ENCODE measurements around the gene CARS2.
"Not testable (repeated sequence)": the region's sequence is repeated elsewhere in the genome, so short reads cannot be mapped to it uniquely, and the experiment has no call there.

The CARS2 gene

GRCh38 chr13:110633776-110634175 lies 72.1 kb downstream of the CARS2 start:
- no peak for ATAC-seq (ENCODE audit: insufficient read depth, low read depth)
- Histone ChIP-seq H3K4me2 (ENCODE audit: insufficient read depth, low read length) (no peak overlapping the region), H3K36me3 (ENCODE audit: insufficient read depth, low read length) (peaks cover 68% of the 10 kb centered on the region), H2AFZ (ENCODE audit: low read depth, low read length) (no peak overlapping the region), H3K4me3 (ENCODE audit: low read depth in 1 of 2, low read length in 2 of 2) (no peak overlapping the region), H3K9ac (ENCODE audit: low read depth, low read length) (no peak overlapping the region), H3K27ac (ENCODE audit: low read length) (no peak overlapping the region), H3K27me3 (ENCODE audit: insufficient read depth, low read length, poor library complexity) (no peaks in the 10 kb centered on the region), H3K79me2 (ENCODE audit: insufficient read depth, low read length) (peaks cover 47% of the 10 kb centered on the region), H3K4me1 (ENCODE audit: insufficient read depth, low read length) (no peaks in the 10 kb centered on the region), H3K9me3 (ENCODE audit: insufficient read depth, low read length, severe bottlenecking) (no peaks in the 10 kb centered on the region), H4K20me1 (ENCODE audit: insufficient read depth, low read length) (peaks cover 63% of the 10 kb centered on the region)
- no peak for DNase-seq
- TF ChIP-seq, protein P1, sequence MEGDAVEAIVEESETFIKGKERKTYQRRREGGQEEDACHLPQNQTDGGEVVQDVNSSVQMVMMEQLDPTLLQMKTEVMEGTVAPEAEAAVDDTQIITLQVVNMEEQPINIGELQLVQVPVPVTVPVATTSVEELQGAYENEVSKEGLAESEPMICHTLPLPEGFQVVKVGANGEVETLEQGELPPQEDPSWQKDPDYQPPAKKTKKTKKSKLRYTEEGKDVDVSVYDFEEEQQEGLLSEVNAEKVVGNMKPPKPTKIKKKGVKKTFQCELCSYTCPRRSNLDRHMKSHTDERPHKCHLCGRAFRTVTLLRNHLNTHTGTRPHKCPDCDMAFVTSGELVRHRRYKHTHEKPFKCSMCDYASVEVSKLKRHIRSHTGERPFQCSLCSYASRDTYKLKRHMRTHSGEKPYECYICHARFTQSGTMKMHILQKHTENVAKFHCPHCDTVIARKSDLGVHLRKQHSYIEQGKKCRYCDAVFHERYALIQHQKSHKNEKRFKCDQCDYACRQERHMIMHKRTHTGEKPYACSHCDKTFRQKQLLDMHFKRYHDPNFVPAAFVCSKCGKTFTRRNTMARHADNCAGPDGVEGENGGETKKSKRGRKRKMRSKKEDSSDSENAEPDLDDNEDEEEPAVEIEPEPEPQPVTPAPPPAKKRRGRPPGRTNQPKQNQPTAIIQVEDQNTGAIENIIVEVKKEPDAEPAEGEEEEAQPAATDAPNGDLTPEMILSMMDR (IDR thresholded peaks at IDR 0.05; ENCODE audit: borderline replicate concordance, extremely low read depth, low read length, poor library complexity, severe bottlenecking), result no peak
- no peak for TF ChIP-seq EZH2 (IDR thresholded peaks at IDR 0.05; ENCODE audit: borderline replicate concordance, low read depth, low read length, severe bottlenecking)

GRCh38 chr13:110632255-110632654 lies 73.7 kb downstream of the CARS2 start:
- not testable (repeated sequence) for H3K4me2 ChIP-seq (ENCODE audit: insufficient read depth, low read length); H2AFZ ChIP-seq (ENCODE audit: low read depth, low read length)
- H3K36me3 ChIP-seq (ENCODE audit: insufficient read depth, low read length), result peaks cover 67% of the 10 kb centered on the region

GRCh38 chr13:110630566-110631119 lies 75.3 kb downstream of the CARS2 start:
- ATAC-seq (ENCODE audit: insufficient read depth, low read depth) (no peak), DNase-seq (no peak)
- Histone ChIP-seq H3K9ac (ENCODE audit: low read depth, low read length) (no peak overlapping the region), H3K4me2 (ENCODE audit: insufficient read depth, low read length) (no peak overlapping the region), H3K9me3 (ENCODE audit: insufficient read depth, low read length, severe bottlenecking) (no peaks in the 10 kb centered on the region), H3K4me3 (ENCODE audit: low read depth in 1 of 2, low read length in 2 of 2) (no peak overlapping the region), H3K27ac (ENCODE audit: low read length) (no peak overlapping the region), H3K79me2 (ENCODE audit: insufficient read depth, low read length) (peaks cover 77% of the 10 kb centered on the region), H3K27me3 (ENCODE audit: insufficient read depth, low read length, poor library complexity) (no peaks in the 10 kb centered on the region), H3K4me1 (ENCODE audit: insufficient read depth, low read length) (no peaks in the 10 kb centered on the region), H2AFZ (ENCODE audit: low read depth, low read length) (no peak overlapping the region), H4K20me1 (ENCODE audit: insufficient read depth, low read length) (peaks cover 67% of the 10 kb centered on the region), H3K36me3 (ENCODE audit: insufficient read depth, low read length) (peaks cover 60% of the 10 kb centered on the region)
- TF ChIP-seq EZH2 (IDR thresholded peaks at IDR 0.05; ENCODE audit: borderline replicate concordance, low read depth, low read length, severe bottlenecking), result no peak
- TF ChIP-seq, protein P1 (IDR thresholded peaks at IDR 0.05; ENCODE audit: borderline replicate concordance, extremely low read depth, low read length, poor library complexity, severe bottlenecking), result no peak

More at GRCh38 chr13:110632255-110632654, 73.7 kb downstream of the CARS2 start:
- H3K4me1 ChIP-seq (ENCODE audit: insufficient read depth, low read length); H3K9ac ChIP-seq (ENCODE audit: low read depth, low read length); ATAC-seq (ENCODE audit: insufficient read depth, low read depth); H3K9me3 ChIP-seq (ENCODE audit: insufficient read depth, low read length, severe bottlenecking); H3K27me3 ChIP-seq (ENCODE audit: insufficient read depth, low read length, poor library complexity); H3K27ac ChIP-seq (ENCODE audit: low read length); H3K4me3 ChIP-seq (ENCODE audit: low read depth in 1 of 2, low read length in 2 of 2): not testable (repeated sequence)
- peak; percentile 32 for DNase-seq
- Histone ChIP-seq H3K79me2 (ENCODE audit: insufficient read depth, low read length) (peaks cover 62% of the 10 kb centered on the region), H4K20me1 (ENCODE audit: insufficient read depth, low read length) (peaks cover 68% of the 10 kb centered on the region)

GRCh38 chr13:110629735-110630134 lies 76.2 kb downstream of the CARS2 start:
- no peak overlapping the region for H3K27ac ChIP-seq (ENCODE audit: low read length)
- peaks cover 60% of the 10 kb centered on the region for H3K36me3 ChIP-seq (ENCODE audit: insufficient read depth, low read length)
- TF ChIP-seq, protein P1 (IDR thresholded peaks at IDR 0.05; ENCODE audit: borderline replicate concordance, extremely low read depth, low read length, poor library complexity, severe bottlenecking), result no peak
- no peak for TF ChIP-seq EZH2 (IDR thresholded peaks at IDR 0.05; ENCODE audit: borderline replicate concordance, low read depth, low read length, severe bottlenecking)
- peaks cover 67% of the 10 kb centered on the region for H4K20me1 ChIP-seq (ENCODE audit: insufficient read depth, low read length)
- H3K27me3 ChIP-seq (ENCODE audit: insufficient read depth, low read length, poor library complexity), result no peaks in the 10 kb centered on the region
- H3K79me2 ChIP-seq (ENCODE audit: insufficient read depth, low read length), result peaks cover 83% of the 10 kb centered on the region
- no peaks in the 10 kb centered on the region for H3K4me1 ChIP-seq (ENCODE audit: insufficient read depth, low read length)
- no peak overlapping the region for H3K9ac ChIP-seq (ENCODE audit: low read depth, low read length)
- DNase-seq, result no peak
- no peaks in the 10 kb centered on the region for H3K9me3 ChIP-seq (ENCODE audit: insufficient read depth, low read length, severe bottlenecking)
- no peak overlapping the region for H2AFZ ChIP-seq (ENCODE audit: low read depth, low read length)
- H3K4me3 ChIP-seq (ENCODE audit: low read depth in 1 of 2, low read length in 2 of 2), result no peak overlapping the region
- no peak for ATAC-seq (ENCODE audit: insufficient read depth, low read depth)
- H3K4me2 ChIP-seq (ENCODE audit: insufficient read depth, low read length), result no peak overlapping the region

All from DND-41 (cell line).